HEK293 (cell line): ENCODE data around the gene CAB39L.

Experiments
- CTCF ChIA-PET: fragments of 350-600 bp; formaldehyde crosslinking; extraction: SDS; loops from one replicate; lab custom pipeline; 2021; ENCODE audit warnings: antibody characterized with exemption; lab: Yijun Ruan, JAX
- POLR2A ChIA-PET: fragments of 300-600 bp; formaldehyde crosslinking; extraction: SDS; loops from one replicate; lab custom pipeline; 2020; ENCODE audit warnings: antibody characterized with exemption, inconsistent platforms; lab: Yijun Ruan, JAX
- H3K27ac ChIP-seq: fragments of 200-500 bp; sonication (Bioruptor generic); 2 replicates; pipeline ENCODE4 v1.5.1; 2014; ENCODE audit warnings: low read depth, low read length, control low read depth, inconsistent platforms; ENCODE audit errors: extremely low read depth
- H3K36me3 ChIP-seq, 2 experiments: fragments of 200-500 bp in 1 of 2; sonication (Bioruptor generic) in 1 of 2; 1 replicate in 1 of 2; 2 replicates in 1 of 2; pipeline ENCODE4 v1.5.1; 2014 to 2017; ENCODE audit warnings: inconsistent platforms in 2 of 2, low read length in 2 of 2; ENCODE audit not compliant: control insufficient read depth in 2 of 2, insufficient read depth in 1 of 2
- H3K4me1 ChIP-seq: fragments of 200-500 bp; sonication (Bioruptor generic); 2 replicates; pipeline ENCODE4 v1.5.1; 2014; ENCODE audit warnings: mild to moderate bottlenecking, low read length, inconsistent platforms; ENCODE audit not compliant: control insufficient read depth, insufficient read depth
- H3K4me3 ChIP-seq: 2 replicates; pipeline ENCODE4 v1.5.1; 2011; ENCODE audit warnings: low read depth, mild to moderate bottlenecking, control low read depth, low read length, moderate library complexity
- H3K9me3 ChIP-seq: fragments of 200-500 bp; sonication (Bioruptor generic); 2 replicates; pipeline ENCODE4 v1.5.1; 2014; ENCODE audit warnings: low read depth, low read length, inconsistent platforms; ENCODE audit not compliant: control insufficient read depth, insufficient read depth
- FEZF1 ChIP-seq: fragments of 450-650 bp; formaldehyde crosslinking; IDR thresholded peaks from 2 replicates; pipeline ENCODE4 v1.5.1; 2016; ENCODE audit warnings: missing biosample characterization, missing genetic modification characterization
- GLI2 ChIP-seq: fragments of 450-650 bp; formaldehyde crosslinking; IDR thresholded peaks from 2 replicates; pipeline ENCODE4; 2017; ENCODE audit warnings: missing biosample characterization, missing genetic modification characterization, low read depth, borderline replicate concordance
- HOXC10 ChIP-seq: sonication (generic); formaldehyde crosslinking; IDR thresholded peaks from 2 replicates; pipeline ENCODE4 v1.8.1; 2023; ENCODE audit warnings: mild to moderate bottlenecking, missing genetic modification reagents
- OVOL3 ChIP-seq: fragments of 450-650 bp; formaldehyde crosslinking; IDR thresholded peaks from 2 replicates; pipeline ENCODE4 v1.5.1; 2016; ENCODE audit warnings: missing biosample characterization, missing genetic modification characterization
- SALL2 ChIP-seq: fragments of 450-650 bp; formaldehyde crosslinking; IDR thresholded peaks from 2 replicates; pipeline ENCODE4 v1.5.0; 2017; ENCODE audit warnings: missing biosample characterization, mild to moderate bottlenecking, missing genetic modification characterization, borderline replicate concordance
- SCRT1 ChIP-seq: fragments of 450-650 bp; formaldehyde crosslinking; IDR thresholded peaks from 2 replicates; pipeline ENCODE4 v1.5.1; 2016; ENCODE audit warnings: missing biosample characterization, missing genetic modification characterization, borderline replicate concordance
- SP3 ChIP-seq: fragments of 450-650 bp; formaldehyde crosslinking; IDR thresholded peaks from 2 replicates; pipeline ENCODE4 v1.5.1; 2016; ENCODE audit warnings: missing biosample characterization, missing genetic modification characterization
- TRIM28 ChIP-seq: IDR thresholded peaks from 2 replicates; pipeline ENCODE4 v1.6.1; 2011; ENCODE audit warnings: low read length, control low read depth, borderline replicate concordance
- ZBTB1 ChIP-seq: fragments of 450-650 bp; formaldehyde crosslinking; IDR thresholded peaks from 2 replicates; pipeline ENCODE4 v1.5.1; 2016; ENCODE audit warnings: missing biosample characterization, missing genetic modification characterization
- ZBTB26 ChIP-seq: fragments of 450-650 bp; formaldehyde crosslinking; optimal IDR thresholded peaks from 2 replicates; pipeline ENCODE3; 2016; ENCODE audit warnings: missing biosample characterization, mild to moderate bottlenecking, missing genetic modification characterization
- ZBTB7A ChIP-seq: fragments of 450-650 bp; formaldehyde crosslinking; IDR thresholded peaks from 2 replicates; pipeline ENCODE4 v1.5.1; 2016; ENCODE audit warnings: low read depth, missing biosample characterization, missing genetic modification characterization
- ZNF174 ChIP-seq: fragments of 450-650 bp; formaldehyde crosslinking; IDR thresholded peaks from 2 replicates; pipeline ENCODE4 v1.5.0; 2017; ENCODE audit warnings: missing biosample characterization, mild to moderate bottlenecking, missing genetic modification characterization
- ZNF362 ChIP-seq: fragments of 450-650 bp; formaldehyde crosslinking; IDR thresholded peaks from 2 replicates; pipeline ENCODE4 v1.5.1; 2016; ENCODE audit warnings: missing biosample characterization, missing genetic modification characterization
- ZNF404 ChIP-seq: fragments of 450-650 bp; formaldehyde crosslinking; IDR thresholded peaks from 2 replicates; pipeline ENCODE4 v1.5.1; 2017; ENCODE audit warnings: missing biosample characterization, missing genetic modification characterization
- ZNF544 ChIP-seq: fragments of 450-650 bp; formaldehyde crosslinking; IDR thresholded peaks from 2 replicates; pipeline ENCODE4 v1.5.0; 2017; ENCODE audit warnings: missing biosample characterization, missing genetic modification characterization
- ZNF560 ChIP-seq: fragments of 450-650 bp; formaldehyde crosslinking; IDR thresholded peaks from 2 replicates; pipeline ENCODE4 v1.5.1; 2017; ENCODE audit warnings: missing biosample characterization, missing genetic modification characterization, borderline replicate concordance
- ZNF639 ChIP-seq: fragments of 450-650 bp; formaldehyde crosslinking; IDR thresholded peaks from 2 replicates; pipeline ENCODE4 v1.5.1; 2016; ENCODE audit warnings: missing biosample characterization, missing genetic modification characterization
- ZNF707 ChIP-seq: fragments of 450-650 bp; formaldehyde crosslinking; IDR thresholded peaks from 2 replicates; pipeline ENCODE4 v1.5.1; 2016; ENCODE audit warnings: missing biosample characterization, missing genetic modification characterization
- ZNF76 ChIP-seq: fragments of 450-650 bp; formaldehyde crosslinking; IDR thresholded peaks from 2 replicates; pipeline ENCODE4; 2016; ENCODE audit warnings: low read depth, missing biosample characterization, missing genetic modification characterization, borderline replicate concordance
- ZSCAN16 ChIP-seq: fragments of 450-650 bp; formaldehyde crosslinking; IDR thresholded peaks from 2 replicates; pipeline ENCODE4 v1.5.1; 2016; ENCODE audit warnings: missing biosample characterization, missing genetic modification characterization
- ZSCAN23 ChIP-seq: fragments of 450-650 bp; formaldehyde crosslinking; IDR thresholded peaks from 2 replicates; pipeline ENCODE4 v1.5.1; 2016; ENCODE audit warnings: missing biosample characterization, missing genetic modification characterization
- TF ChIP-seq, protein P1 (sequence below): fragments of 450-650 bp; IDR thresholded peaks from 2 replicates; pipeline ENCODE4 v1.5.1; 2018; ENCODE audit warnings: missing biosample characterization, mild to moderate bottlenecking, missing genetic modification characterization
- TF ChIP-seq, protein P2 (sequence below): fragments of 450-650 bp; formaldehyde crosslinking; IDR thresholded peaks from 2 replicates; pipeline ENCODE4 v1.5.1; 2016; ENCODE audit warnings: missing biosample characterization, missing genetic modification characterization
- TF ChIP-seq, protein P3 (sequence below): fragments of 450-650 bp; formaldehyde crosslinking; IDR thresholded peaks from 2 replicates; pipeline ENCODE4 v1.5.1; 2017; ENCODE audit warnings: missing biosample characterization, missing genetic modification characterization

Gene CAB39L

GRCh38 chr13:49323344-49323743 is 120.5 kb downstream of the CAB39L start:
- TF ChIP-seq FEZF1 (no peak), TRIM28 (no peak), SALL2 (tag by site-specific recombination) (no peak), ZNF174 (no peak), SCRT1 (no peak), HOXC10 (no peak), ZSCAN23 (tag by site-specific recombination) (no peak), ZNF76 (tag by site-specific recombination) (no peak), ZNF362 (tag by site-specific recombination) (no peak), ZBTB7A (no peak), ZNF544 (tag by site-specific recombination) (no peak), ZNF639 (no peak), ZSCAN16 (tag by site-specific recombination) (no peak), OVOL3 (tag by site-specific recombination) (no peak), ZBTB26 (tag by site-specific recombination) (no peak), SP3 (tag by site-specific recombination) (no peak), ZNF707 (tag by site-specific recombination) (no peak), GLI2 (no peak)
- TF ChIP-seq, protein P1, sequence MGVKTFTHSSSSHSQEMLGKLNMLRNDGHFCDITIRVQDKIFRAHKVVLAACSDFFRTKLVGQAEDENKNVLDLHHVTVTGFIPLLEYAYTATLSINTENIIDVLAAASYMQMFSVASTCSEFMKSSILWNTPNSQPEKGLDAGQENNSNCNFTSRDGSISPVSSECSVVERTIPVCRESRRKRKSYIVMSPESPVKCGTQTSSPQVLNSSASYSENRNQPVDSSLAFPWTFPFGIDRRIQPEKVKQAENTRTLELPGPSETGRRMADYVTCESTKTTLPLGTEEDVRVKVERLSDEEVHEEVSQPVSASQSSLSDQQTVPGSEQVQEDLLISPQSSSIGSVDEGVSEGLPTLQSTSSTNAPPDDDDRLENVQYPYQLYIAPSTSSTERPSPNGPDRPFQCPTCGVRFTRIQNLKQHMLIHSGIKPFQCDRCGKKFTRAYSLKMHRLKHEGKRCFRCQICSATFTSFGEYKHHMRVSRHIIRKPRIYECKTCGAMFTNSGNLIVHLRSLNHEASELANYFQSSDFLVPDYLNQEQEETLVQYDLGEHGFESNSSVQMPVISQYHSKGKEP (tag by site-specific recombination), result no peak
- TF ChIP-seq, protein P2, sequence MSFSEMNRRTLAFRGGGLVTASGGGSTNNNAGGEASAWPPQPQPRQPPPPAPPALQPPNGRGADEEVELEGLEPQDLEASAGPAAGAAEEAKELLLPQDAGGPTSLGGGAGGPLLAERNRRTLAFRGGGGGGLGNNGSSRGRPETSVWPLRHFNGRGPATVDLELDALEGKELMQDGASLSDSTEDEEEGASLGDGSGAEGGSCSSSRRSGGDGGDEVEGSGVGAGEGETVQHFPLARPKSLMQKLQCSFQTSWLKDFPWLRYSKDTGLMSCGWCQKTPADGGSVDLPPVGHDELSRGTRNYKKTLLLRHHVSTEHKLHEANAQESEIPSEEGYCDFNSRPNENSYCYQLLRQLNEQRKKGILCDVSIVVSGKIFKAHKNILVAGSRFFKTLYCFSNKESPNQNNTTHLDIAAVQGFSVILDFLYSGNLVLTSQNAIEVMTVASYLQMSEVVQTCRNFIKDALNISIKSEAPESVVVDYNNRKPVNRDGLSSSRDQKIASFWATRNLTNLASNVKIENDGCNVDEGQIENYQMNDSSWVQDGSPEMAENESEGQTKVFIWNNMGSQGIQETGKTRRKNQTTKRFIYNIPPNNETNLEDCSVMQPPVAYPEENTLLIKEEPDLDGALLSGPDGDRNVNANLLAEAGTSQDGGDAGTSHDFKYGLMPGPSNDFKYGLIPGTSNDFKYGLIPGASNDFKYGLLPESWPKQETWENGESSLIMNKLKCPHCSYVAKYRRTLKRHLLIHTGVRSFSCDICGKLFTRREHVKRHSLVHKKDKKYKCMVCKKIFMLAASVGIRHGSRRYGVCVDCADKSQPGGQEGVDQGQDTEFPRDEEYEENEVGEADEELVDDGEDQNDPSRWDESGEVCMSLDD, result no peak
- CTCF ChIA-PET, result no interaction called here
- POLR2A ChIA-PET, result no interaction called here
- H3K36me3 ChIP-seq, result no peaks in the 10 kb centered on the region
- H3K4me1 ChIP-seq, result no peaks in the 10 kb centered on the region
- H3K4me3 ChIP-seq, result no peak overlapping the region
- no peaks in the 10 kb centered on the region for H3K9me3 ChIP-seq
- no peak overlapping the region for H3K27ac ChIP-seq

DNA sequence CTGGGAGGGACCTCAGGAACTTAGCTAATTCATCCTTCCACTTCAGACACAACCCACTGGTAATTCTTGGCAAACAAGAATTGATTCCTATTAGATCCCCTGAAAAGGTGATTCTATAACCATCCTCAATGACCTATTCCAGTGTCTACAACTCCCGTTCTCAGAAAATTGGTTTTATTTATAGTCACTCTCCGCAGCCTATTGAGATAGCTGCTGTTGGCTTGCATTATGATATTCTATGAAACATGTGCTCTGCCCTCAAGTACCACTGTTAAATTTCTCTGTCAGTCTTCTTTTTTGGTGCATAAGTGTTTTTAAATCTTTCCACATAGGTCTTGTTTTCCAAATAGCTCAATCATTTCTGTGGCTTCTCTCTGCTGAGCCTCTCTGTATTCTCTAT is 121.2 kb downstream of the CAB39L start:
- Histone ChIP-seq H3K4me1 (no peaks in the 10 kb centered on the region), H3K4me3 (no peak overlapping the region), H3K9me3 (no peaks in the 10 kb centered on the region), H3K36me3 (no peaks in the 10 kb centered on the region), H3K27ac (no peak overlapping the region)
- POLR2A ChIA-PET, result no interaction called here
- CTCF ChIA-PET, result no interaction called here
- TF ChIP-seq ZNF404 (tag by site-specific recombination), result no peak
- no peak for TF ChIP-seq ZBTB1 (tag by site-specific recombination)
- no peak for TF ChIP-seq ZNF560
- TF ChIP-seq FEZF1, result no peak
- TF ChIP-seq, protein P3, sequence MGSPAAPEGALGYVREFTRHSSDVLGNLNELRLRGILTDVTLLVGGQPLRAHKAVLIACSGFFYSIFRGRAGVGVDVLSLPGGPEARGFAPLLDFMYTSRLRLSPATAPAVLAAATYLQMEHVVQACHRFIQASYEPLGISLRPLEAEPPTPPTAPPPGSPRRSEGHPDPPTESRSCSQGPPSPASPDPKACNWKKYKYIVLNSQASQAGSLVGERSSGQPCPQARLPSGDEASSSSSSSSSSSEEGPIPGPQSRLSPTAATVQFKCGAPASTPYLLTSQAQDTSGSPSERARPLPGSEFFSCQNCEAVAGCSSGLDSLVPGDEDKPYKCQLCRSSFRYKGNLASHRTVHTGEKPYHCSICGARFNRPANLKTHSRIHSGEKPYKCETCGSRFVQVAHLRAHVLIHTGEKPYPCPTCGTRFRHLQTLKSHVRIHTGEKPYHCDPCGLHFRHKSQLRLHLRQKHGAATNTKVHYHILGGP (tag by site-specific recombination), result no peak
